SH-SY5Y (cell line): Measurements from ENCODE around the gene MYO1B.

Experiments
- GATA2 ChIP-seq: IDR thresholded peaks from 2 replicates; pipeline ENCODE4 v1.6.1; 2011; ENCODE audit warnings: mild to moderate bottlenecking, low read depth, low read length
- GATA3 ChIP-seq: IDR thresholded peaks from 2 replicates; pipeline ENCODE4 v1.6.1; 2011; ENCODE audit warnings: low read depth, mild to moderate bottlenecking, low read length, moderate library complexity

DNA sequence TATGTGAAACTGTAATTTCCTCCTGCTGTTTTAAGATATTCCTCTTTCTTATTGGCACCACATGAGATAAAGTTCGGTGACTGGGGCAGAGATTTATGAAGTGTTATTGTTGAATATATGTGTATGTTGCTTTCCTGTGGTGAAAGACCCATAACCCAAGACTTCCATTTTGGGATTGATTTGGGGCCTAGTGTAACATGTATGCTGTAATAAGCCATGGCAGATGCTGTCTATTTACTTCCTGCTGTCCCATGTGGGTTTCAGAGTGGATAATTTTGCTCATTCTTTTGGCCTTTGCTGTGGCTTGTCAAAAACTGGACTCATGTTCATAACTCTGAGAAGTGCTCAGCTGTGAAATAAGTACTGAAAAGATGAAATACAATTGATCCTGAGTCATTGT, 10.8 kb upstream of the MYO1B start:
- TF ChIP-seq GATA2: no peak
- no peak for TF ChIP-seq GATA3
